H9 (cell line): Measurements from ENCODE around the gene BNIP1. TPM values are rescaled to one million over a fixed set of nuclear protein-coding genes. Genes with fewer than 3 reads are reported as not detected.

Experiments
- DNase-seq: peaks from one replicate; pipeline ENCODE4 v3.0.0-alpha.2; 2017
- H2AFZ ChIP-seq: one replicate; pipeline ENCODE4 v1.6.1; 2013; ENCODE audit warnings: mild to moderate bottlenecking, low read length, control low read depth, moderate library complexity
- H2AK5ac ChIP-seq: 2 replicates; pipeline ENCODE4 v1.6.1; 2013; ENCODE audit warnings: low read length, control low read depth, mixed read lengths; ENCODE audit not compliant: insufficient read length
- H2BK120ac ChIP-seq: one replicate; pipeline ENCODE4 v1.6.1; 2013; ENCODE audit warnings: low read depth, mild to moderate bottlenecking, low read length, control low read depth, inconsistent platforms; ENCODE audit not compliant: poor library complexity, severe bottlenecking
- H2BK12ac ChIP-seq: 2 replicates; pipeline ENCODE4 v1.6.1; 2013; ENCODE audit warnings: low read length, control low read depth, mixed read lengths, low read depth; ENCODE audit not compliant: insufficient read length
- H2BK15ac ChIP-seq: 2 replicates; pipeline ENCODE4 v1.6.1; 2013; ENCODE audit warnings: low read depth, low read length, control low read depth
- H2BK20ac ChIP-seq: one replicate; pipeline ENCODE4 v1.6.1; 2013; ENCODE audit warnings: low read depth, mild to moderate bottlenecking, low read length, control low read depth, inconsistent platforms; ENCODE audit not compliant: poor library complexity, severe bottlenecking
- H2BK5ac ChIP-seq: 2 replicates; pipeline ENCODE4 v1.6.1; 2013; ENCODE audit warnings: low read length, control low read depth, mixed read lengths; ENCODE audit not compliant: insufficient read length
- H3K14ac ChIP-seq: 2 replicates; pipeline ENCODE4 v1.6.1; 2013; ENCODE audit warnings: low read length, control low read depth; ENCODE audit not compliant: insufficient read depth
- H3K18ac ChIP-seq: 2 replicates; pipeline ENCODE4 v1.6.1; 2013; ENCODE audit warnings: low read depth, mild to moderate bottlenecking, mixed read lengths, low read length, control low read depth; ENCODE audit not compliant: insufficient read length
- H3K23ac ChIP-seq: 2 replicates; pipeline ENCODE4 v1.6.1; 2013; ENCODE audit warnings: low read length, control low read depth, mixed read lengths, low read depth; ENCODE audit not compliant: insufficient read length
- H3K23me2 ChIP-seq: 2 replicates; pipeline ENCODE4 v1.6.1; 2013; ENCODE audit warnings: low read depth, mild to moderate bottlenecking, mixed read lengths, low read length, control low read depth; ENCODE audit not compliant: insufficient read length, poor library complexity, severe bottlenecking
- H3K27ac ChIP-seq: 2 replicates; pipeline ENCODE4 v1.5.1; 2013; ENCODE audit warnings: low read length, control low read depth, mixed read lengths, low read depth; ENCODE audit not compliant: insufficient read length
- H3K27me3 ChIP-seq: 2 replicates; pipeline ENCODE4 v1.6.1; 2013; ENCODE audit warnings: low read length, control low read depth, inconsistent platforms; ENCODE audit not compliant: insufficient read depth
- H3K4ac ChIP-seq: 2 replicates; pipeline ENCODE4 v1.6.1; 2013; ENCODE audit warnings: low read depth, mild to moderate bottlenecking, control low read depth, inconsistent platforms, low read length, moderate library complexity
- H3K4me1 ChIP-seq: 2 replicates; pipeline ENCODE4 v1.6.1; 2013; ENCODE audit warnings: low read length, control low read depth, inconsistent platforms; ENCODE audit not compliant: insufficient read depth
- H3K4me2 ChIP-seq: 2 replicates; pipeline ENCODE4 v1.6.1; 2013; ENCODE audit warnings: low read length, control low read depth, mixed read lengths; ENCODE audit not compliant: insufficient read length, insufficient read depth
- H3K56ac ChIP-seq: 2 replicates; pipeline ENCODE4 v1.6.1; 2013; ENCODE audit warnings: low read depth, mild to moderate bottlenecking, mixed read lengths, low read length, control low read depth; ENCODE audit not compliant: insufficient read length
- H3K79me1 ChIP-seq: 2 replicates; pipeline ENCODE4 v1.6.1; 2013; ENCODE audit warnings: low read depth, mild to moderate bottlenecking, moderate library complexity, low read length, control low read depth, inconsistent platforms; ENCODE audit not compliant: insufficient read depth, poor library complexity, severe bottlenecking
- H3K79me2 ChIP-seq: 2 replicates; pipeline ENCODE4 v1.6.1; 2013; ENCODE audit warnings: low read length, control low read depth, inconsistent platforms; ENCODE audit not compliant: insufficient read depth
- H3K9ac ChIP-seq: 2 replicates; pipeline ENCODE4 v1.6.1; 2013; ENCODE audit warnings: low read length, control low read depth, mixed read lengths; ENCODE audit not compliant: insufficient read length; ENCODE audit errors: extremely low read depth
- H3K9me3 ChIP-seq: one replicate; pipeline ENCODE4 v1.6.1; 2013; ENCODE audit warnings: low read depth, low read length, inconsistent platforms; ENCODE audit not compliant: control insufficient read depth
- H3T11ph ChIP-seq: one replicate; pipeline ENCODE4 v1.6.1; 2013; ENCODE audit warnings: mild to moderate bottlenecking, low read length, control low read depth, inconsistent platforms
- H4K20me1 ChIP-seq: one replicate; pipeline ENCODE4 v1.6.1; 2013; ENCODE audit not compliant: control insufficient read depth, insufficient read length, insufficient read depth
- H4K5ac ChIP-seq: 2 replicates; pipeline ENCODE4 v1.6.1; 2013; ENCODE audit warnings: low read depth, mild to moderate bottlenecking, mixed read lengths, low read length, control low read depth; ENCODE audit not compliant: insufficient read length
- H4K8ac ChIP-seq: replicated peaks from 2 replicates; pipeline ENCODE4 v1.6.1; 2013; ENCODE audit warnings: low read length, control low read depth, mixed read lengths, low read depth; ENCODE audit not compliant: insufficient read length
- H4K91ac ChIP-seq: 2 replicates; pipeline ENCODE4 v1.6.1; 2013; ENCODE audit warnings: low read depth, mild to moderate bottlenecking, moderate library complexity, mixed read lengths, low read length, control low read depth; ENCODE audit not compliant: insufficient read length
- H3K27ac Mint-ChIP-seq, 3 experiments: 2 replicates in 2 of 3; 3 replicates in 1 of 3; pipeline ENCODE4 v1.8.0; 2020 to 2021; ENCODE audit warnings: mixed read lengths in 3 of 3, mild to moderate bottlenecking in 1 of 3, moderate library complexity in 1 of 3
- H3K27me3 Mint-ChIP-seq: 2 replicates; pipeline ENCODE4 v1.8.0; 2021; ENCODE audit warnings: low read depth, mild to moderate bottlenecking, moderate library complexity, mixed read lengths
- H3K36me3 Mint-ChIP-seq, 3 experiments: 2 replicates in 2 of 3; 3 replicates in 1 of 3; pipeline ENCODE4 v1.8.0; 2020 to 2021; ENCODE audit warnings: low read depth in 3 of 3, mixed read lengths in 3 of 3; ENCODE audit not compliant: insufficient read depth in 1 of 3
- H3K4me1 Mint-ChIP-seq, 2 experiments: 2 replicates each; pipeline ENCODE4 v1.8.0; 2020; ENCODE audit warnings: mixed read lengths in 2 of 2
- H3K4me3 Mint-ChIP-seq, 2 experiments: 2 replicates in 1 of 2; 3 replicates in 1 of 2; pipeline ENCODE4 v1.8.0; 2020 to 2021; ENCODE audit warnings: mild to moderate bottlenecking in 2 of 2, mixed read lengths in 2 of 2, moderate library complexity in 1 of 2
- H3K9me3 Mint-ChIP-seq, 2 experiments: 2 replicates in 1 of 2; 3 replicates in 1 of 2; pipeline ENCODE4 v1.8.0; 2020; ENCODE audit warnings: mild to moderate bottlenecking in 2 of 2, mixed read lengths in 2 of 2, moderate library complexity in 1 of 2
- WGBS: extraction: QIAGEN DNeasy Blood & Tissue Kit; methylation state at CpG from one replicate; pipeline ENCODE4 v1.1.7; 2013; ENCODE audit warnings: missing lambda C conversion rate, low lambda C conversion rate, mixed read lengths; ENCODE audit not compliant: insufficient read length; ENCODE audit errors: extremely low coverage; 5-methylcytosine and 5-hydroxymethylcytosine counted together
- total RNA-seq: library from RNA; stranded (reverse); gene quantifications from 2 replicates; pipeline ENCODE4 v1.2.1, GENCODE V29; 2021
- TF ChIP-seq, protein P1 (sequence below): fragments of 200-600 bp; sonication (generic); conservative IDR thresholded peaks from 3 replicates; pipeline ENCODE4 v1.8.0; 2021; ENCODE audit warnings: antibody characterized with exemption, mild to moderate bottlenecking

Gene BNIP1
- total RNA-seq, 1 experiment from 2014 or later, result 8.8 TPM

- H2BK5ac ChIP-seq, result no peak overlapping the region
- Mint-ChIP-seq H3K9me3 (peaks cover 14% of the 10 kb centered on the region in 2 experiments), H3K36me3 (peaks cover 0 to 8% (median 6%) of the 10 kb centered on the region in 3 experiments; a peak in 6 of 7 replicates), H3K4me1 (no peaks in the 10 kb centered on the region), H3K27me3 (peaks cover 42% of the 10 kb centered on the region), H3K4me3 (no peak overlapping the region), H3K27ac (no peak overlapping the region)
- no CpG with 5 or more reads among the region's 23 CpGs for WGBS
- H3K4me2 ChIP-seq, result no peak overlapping the region
- no peaks in the 10 kb centered on the region for H3K4me1 ChIP-seq
- H3K18ac ChIP-seq, result no peak overlapping the region
- H3K27me3 ChIP-seq, result no peaks in the 10 kb centered on the region; the same call in 1 of the 2 replicates
- H4K91ac ChIP-seq, result no peak overlapping the region
- no peak overlapping the region for H3K4ac ChIP-seq
- TF ChIP-seq, protein P1, sequence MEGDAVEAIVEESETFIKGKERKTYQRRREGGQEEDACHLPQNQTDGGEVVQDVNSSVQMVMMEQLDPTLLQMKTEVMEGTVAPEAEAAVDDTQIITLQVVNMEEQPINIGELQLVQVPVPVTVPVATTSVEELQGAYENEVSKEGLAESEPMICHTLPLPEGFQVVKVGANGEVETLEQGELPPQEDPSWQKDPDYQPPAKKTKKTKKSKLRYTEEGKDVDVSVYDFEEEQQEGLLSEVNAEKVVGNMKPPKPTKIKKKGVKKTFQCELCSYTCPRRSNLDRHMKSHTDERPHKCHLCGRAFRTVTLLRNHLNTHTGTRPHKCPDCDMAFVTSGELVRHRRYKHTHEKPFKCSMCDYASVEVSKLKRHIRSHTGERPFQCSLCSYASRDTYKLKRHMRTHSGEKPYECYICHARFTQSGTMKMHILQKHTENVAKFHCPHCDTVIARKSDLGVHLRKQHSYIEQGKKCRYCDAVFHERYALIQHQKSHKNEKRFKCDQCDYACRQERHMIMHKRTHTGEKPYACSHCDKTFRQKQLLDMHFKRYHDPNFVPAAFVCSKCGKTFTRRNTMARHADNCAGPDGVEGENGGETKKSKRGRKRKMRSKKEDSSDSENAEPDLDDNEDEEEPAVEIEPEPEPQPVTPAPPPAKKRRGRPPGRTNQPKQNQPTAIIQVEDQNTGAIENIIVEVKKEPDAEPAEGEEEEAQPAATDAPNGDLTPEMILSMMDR, result no peak
- H3K79me2 ChIP-seq, result no peaks in the 10 kb centered on the region
- no peaks in the 10 kb centered on the region for H4K20me1 ChIP-seq
- H2BK15ac ChIP-seq, result no peak overlapping the region
- H2BK12ac ChIP-seq, result no peak overlapping the region
- H3K23me2 ChIP-seq, result no peaks in the 10 kb centered on the region
- H4K5ac ChIP-seq, result no peak overlapping the region
- H4K8ac ChIP-seq, result no peak overlapping the region
- no peak overlapping the region for H2AK5ac ChIP-seq
- no peak overlapping the region for H3K27ac ChIP-seq
- H3K23ac ChIP-seq, result no peak overlapping the region
- H3K56ac ChIP-seq, result no peak overlapping the region
- no peak overlapping the region for H2BK120ac ChIP-seq
- H3T11ph ChIP-seq, result no peak overlapping the region
- no peak for DNase-seq
- no peaks in the 10 kb centered on the region for H3K9me3 ChIP-seq
- H3K79me1 ChIP-seq, result no peaks in the 10 kb centered on the region
- H2BK20ac ChIP-seq, result no peak overlapping the region
- H3K14ac ChIP-seq, result no peak overlapping the region
- no peak overlapping the region for H2AFZ ChIP-seq
- H3K9ac ChIP-seq, result no peak overlapping the region
Observed at GRCh38 chr5:173196133-173196952, 52.0 kb downstream of the BNIP1 start.
